SK-N-SH (cell line): ENCODE results near the gene PEX12. TPM values are rescaled to one million over a fixed set of nuclear protein-coding genes. Genes with fewer than 3 reads are reported as not detected.

ENCODE experiments used
- CTCF ChIA-PET: fragments of 300-600, 350-600 bp; formaldehyde crosslinking; extraction: SDS; loops from one replicate; lab custom pipeline; 2021; lab: Yijun Ruan, JAX
- POLR2A ChIA-PET: fragments of 350-600 bp; sonication (Branson Sonifier 250); formaldehyde crosslinking; extraction: SDS; loops from one replicate; lab custom pipeline; 2020; ENCODE audit warnings: antibody characterized with exemption, inconsistent platforms; lab: Yijun Ruan, JAX
- DNase-seq: peaks from one replicate; pipeline ENCODE4 v3.0.0; 2012
- H2AFZ ChIP-seq: fragments of 200-600 bp; sonication (generic); 2 replicates; pipeline ENCODE4 v1.8.1; 2016; ENCODE audit warnings: antibody characterized with exemption, mild to moderate bottlenecking, low read depth
- H3F3A ChIP-seq: fragments of 200-600 bp; sonication (generic); replicated peaks from 2 replicates; pipeline ENCODE3; 2016; ENCODE audit warnings: antibody characterized with exemption, mild to moderate bottlenecking; ENCODE audit not compliant: insufficient read depth
- H3K27ac ChIP-seq, 2 experiments: fragments of 200-500 bp in 1 of 2; fragments of 200-600 bp in 1 of 2; sonication (Bioruptor generic) in 1 of 2; sonication (generic), shearing (Covaris generic) in 1 of 2; 2 replicates each; pipeline versions ENCODE4 v1.5.1 to v1.6.1; 2014 to 2016; ENCODE audit warnings: low read depth in 2 of 2, inconsistent platforms in 1 of 2, low read length in 1 of 2, mild to moderate bottlenecking in 1 of 2, mixed read lengths in 1 of 2
- H3K27me3 ChIP-seq: fragments of 200-600 bp; sonication (generic), shearing (Covaris generic); 2 replicates; pipeline ENCODE4 v1.6.1; 2016; ENCODE audit warnings: mixed run types; ENCODE audit not compliant: insufficient read depth
- H3K36me3 ChIP-seq, 2 experiments: fragments of 200-500 bp in 1 of 2; fragments of 200-600 bp in 1 of 2; sonication (Bioruptor generic) in 1 of 2; sonication (generic) in 1 of 2; replicated peaks in 1 of 2; 2 replicates each; pipeline versions ENCODE3 to v1.5.1; 2014 to 2016; ENCODE audit warnings: low read length in 1 of 2, mild to moderate bottlenecking in 1 of 2; ENCODE audit not compliant: insufficient read depth in 2 of 2, control insufficient read depth in 1 of 2
- H3K4me1 ChIP-seq, 2 experiments: fragments of 200-500 bp in 1 of 2; fragments of 200-600 bp in 1 of 2; sonication (Bioruptor generic) in 1 of 2; sonication (generic), shearing (Covaris generic) in 1 of 2; 2 replicates each; pipeline versions ENCODE4 v1.5.1 to v1.6.1; 2014 to 2016; ENCODE audit warnings: low read depth in 1 of 2, low read length in 1 of 2, mixed run types in 1 of 2; ENCODE audit not compliant: insufficient read depth in 2 of 2, control insufficient read depth in 1 of 2
- H3K4me2 ChIP-seq: fragments of 200-600 bp; sonication (generic), shearing (Covaris generic); 2 replicates; pipeline ENCODE4 v1.6.1; 2017; ENCODE audit warnings: mixed run types
- H3K4me3 ChIP-seq, 2 experiments: fragments of 200-500 bp in 1 of 2; fragments of 200-600 bp in 1 of 2; sonication (Bioruptor generic) in 1 of 2; sonication (generic), shearing (Covaris generic) in 1 of 2; 2 replicates each; pipeline versions ENCODE4 v1.5.1 to v1.8.1; 2014 to 2016; ENCODE audit warnings: low read depth in 2 of 2, inconsistent platforms in 1 of 2, low read length in 1 of 2, mild to moderate bottlenecking in 1 of 2, mixed read lengths in 1 of 2, moderate library complexity in 1 of 2
- H3K79me2 ChIP-seq: fragments of 200-600 bp; sonication (generic); 2 replicates; pipeline ENCODE4 v1.8.1; 2017; ENCODE audit warnings: mild to moderate bottlenecking; ENCODE audit not compliant: insufficient read depth
- H3K9ac ChIP-seq: fragments of 200-600 bp; sonication (generic); 2 replicates; pipeline ENCODE4 v1.6.1; 2017; ENCODE audit warnings: mixed run types
- H3K9me2 ChIP-seq: fragments of 200-600 bp; sonication (generic); 2 replicates; pipeline ENCODE4 v1.6.1; 2017; ENCODE audit warnings: mixed run types
- H3K9me3 ChIP-seq: fragments of 200-600 bp; sonication (generic); 2 replicates; pipeline ENCODE4 v1.6.1; 2017; ENCODE audit warnings: mixed run types, mild to moderate bottlenecking, moderate library complexity
- H4K20me1 ChIP-seq: fragments of 200-600 bp; sonication (generic); 2 replicates; pipeline ENCODE4 v1.6.1; 2017; ENCODE audit warnings: mild to moderate bottlenecking, mixed run types; ENCODE audit not compliant: insufficient read depth
- FOXJ3 ChIP-seq: sonication (generic); formaldehyde crosslinking; IDR thresholded peaks from 2 replicates; pipeline ENCODE4 v1.5.1; 2020; ENCODE audit warnings: mild to moderate bottlenecking, missing genetic modification reagents
- GABPA ChIP-seq: IDR thresholded peaks from 2 replicates; pipeline ENCODE4 v1.4.0; 2012; ENCODE audit warnings: low read depth, mild to moderate bottlenecking
- MEF2A ChIP-seq: IDR thresholded peaks from 2 replicates; pipeline ENCODE4 v1.4.0; 2012; ENCODE audit warnings: low read depth, borderline replicate concordance
- MXI1 ChIP-seq: IDR thresholded peaks from 2 replicates; pipeline ENCODE4 v1.6.1; 2012; ENCODE audit warnings: mild to moderate bottlenecking, low read depth, low read length, improper control_type of control experiment
- NFIC ChIP-seq: IDR thresholded peaks from 2 replicates; pipeline ENCODE4 v1.4.0; 2012; ENCODE audit warnings: borderline replicate concordance
- PBX3 ChIP-seq: IDR thresholded peaks from 2 replicates; pipeline ENCODE4; 2012
- RCOR1 ChIP-seq: fragments of 150-350 bp; IDR thresholded peaks from 2 replicates; pipeline ENCODE4 v1.6.1; 2017; ENCODE audit warnings: antibody characterized with exemption, low read length
- SIN3A ChIP-seq: IDR thresholded peaks from 2 replicates; pipeline ENCODE4 v1.6.1; 2012; ENCODE audit warnings: low read depth, mild to moderate bottlenecking, low read length, moderate library complexity, borderline replicate concordance
- ZBTB33 ChIP-seq: IDR thresholded peaks from 2 replicates; pipeline ENCODE4 v1.4.0; 2012; ENCODE audit warnings: low read depth, borderline replicate concordance
- WGBS: methylation state at CpG from one replicate; pipeline ENCODE4 v1.1.6; 2017; ENCODE audit warnings: low lambda C conversion rate; 5-methylcytosine and 5-hydroxymethylcytosine counted together
- polyA plus RNA-seq, 3 experiments: library from polyadenylated mRNA; depleted of rRNA; stranded (reverse); fragments of >200 nt; gene quantifications; 2 replicates each; pipeline ENCODE4 v1.2.3, GENCODE V29; 2012

Gene PEX12
- polyA plus RNA-seq, 1 of the 3 experiments (the other 2 are of a cell fraction): 4.3 TPM

GRCh38 chr17:35617505-35617904, 39.1 kb upstream of the PEX12 start:
- peaks cover 12% of the 10 kb centered on the region for H4K20me1 ChIP-seq
- no peaks in the 10 kb centered on the region for H3K27me3 ChIP-seq
- H3K27ac ChIP-seq: no peak overlapping the region
- H3K9ac ChIP-seq: no peak overlapping the region
- no peak overlapping the region for H3K4me2 ChIP-seq
- no peak for DNase-seq
- H3K9me3 ChIP-seq: no peaks in the 10 kb centered on the region
- peaks cover 7% of the 10 kb centered on the region for H3F3A ChIP-seq
- no peak overlapping the region for H2AFZ ChIP-seq
- POLR2A ChIA-PET: no interaction called here
- 86% methylated on average over 2 of the region's 2 CpGs for WGBS
- no peaks in the 10 kb centered on the region for H3K4me1 ChIP-seq
- H3K36me3 ChIP-seq: peaks cover 47 to 49% of the 10 kb centered on the region in 2 experiments
- no peaks in the 10 kb centered on the region for H3K9me2 ChIP-seq
- no peak overlapping the region for H3K4me3 ChIP-seq
- H3K79me2 ChIP-seq: peaks cover 53% of the 10 kb centered on the region; the same call in 1 of the 2 replicates
- TF ChIP-seq RCOR1: no peak
- CTCF ChIA-PET: interaction anchor here (0.6 to 5.1 kb wide), 3 partner anchors 32 to 130 kb away, joined by 3 to 41 read pairs (median 3); no protein-coding TSS in a partner anchor

GRCh38 chr17:35616536-35616935, 38.2 kb upstream of the PEX12 start:
- no peaks in the 10 kb centered on the region for H3K27me3 ChIP-seq
- no peaks in the 10 kb centered on the region for H3K9me2 ChIP-seq
- peaks cover 42 to 50% of the 10 kb centered on the region in 2 experiments for H3K36me3 ChIP-seq
- WGBS: 92% methylated on average over 7 of the region's 7 CpGs
- ChIA-PET POLR2A (no interaction called here), CTCF (interaction anchor here (5.1 to 5.6 kb wide), 2 partner anchors 9 to 131 kb away, joined by 41 to 55 read pairs; no protein-coding TSS in a partner anchor)
- H3K27ac ChIP-seq: no peak overlapping the region
- H2AFZ ChIP-seq: no peak overlapping the region
- no peaks in the 10 kb centered on the region for H3K4me1 ChIP-seq
- peaks cover 12% of the 10 kb centered on the region for H4K20me1 ChIP-seq
- no peak overlapping the region for H3K4me2 ChIP-seq
- H3K9me3 ChIP-seq: no peaks in the 10 kb centered on the region
- no peak for DNase-seq
- peaks cover 17% of the 10 kb centered on the region for H3F3A ChIP-seq
- H3K4me3 ChIP-seq: no peak overlapping the region
- no peak overlapping the region for H3K9ac ChIP-seq
- TF ChIP-seq PBX3 (no peak), NFIC (no peak), FOXJ3 (CRISPR knock-in tag) (no peak), MEF2A (no peak), ZBTB33 (no peak), GABPA (no peak), MXI1 (no peak), SIN3A (no peak)
- H3K79me2 ChIP-seq: peaks cover 48% of the 10 kb centered on the region; the same call in 1 of the 2 replicates
